K562 (cell line): ENCODE data around the gene ERICH6. TPM values are rescaled to one million over a fixed set of nuclear protein-coding genes. Genes with fewer than 3 reads are reported as not detected.
A peak's percentile ranks its signal among the peaks of the same experiment; 100 is the strongest.

Experiments
- ATAC-seq: fragments of 200-7000 bp; cut with Tn5 transposase; 3 replicates; pipeline ENCODE4 v1.9.1; 2020; ENCODE audit warnings: moderate library complexity
- BruUV-seq: library from RNA; stranded (reverse); fragments of 400-500 nt; replicated peaks from 2 replicates; lab custom pipeline; 2021; lab: Mats Ljungman, UMichigan
- CTCF ChIA-PET: fragments of 300-600 bp; formaldehyde crosslinking; extraction: SDS; loops from one replicate; lab custom pipeline; 2021; ENCODE audit warnings: low intra/inter-chr PET ratio; lab: Yijun Ruan, JAX
- POLR2A ChIA-PET: fragments of 300-600, 350-650 bp; sonication (Branson Sonifier 250); formaldehyde crosslinking; extraction: SDS; loops from one replicate; lab custom pipeline; 2021; ENCODE audit warnings: antibody characterized with exemption, inconsistent platforms; lab: Yijun Ruan, JAX
- DNase-seq, 4 experiments: peaks; one replicate each; pipeline versions ENCODE4 v3.0.0 to v3.0.0-alpha.2; 2011 to 2018; ENCODE audit warnings: low spot score in 3 of 4, mixed read lengths in 3 of 4; ENCODE audit errors: extremely low read depth in 1 of 4
- FAIRE-seq: peaks from 2 replicates; lab custom pipeline; 2011; peaks lifted over from hg19 to GRCh38; lab: Jason Lieb, UNC
- H2AFZ ChIP-seq: 2 replicates; pipeline ENCODE4 v1.6.0; 2011; ENCODE audit warnings: low read depth, low read length, control low read depth, inconsistent platforms
- H3K27ac ChIP-seq: fragments of 200-600 bp; 3 replicates; pipeline ENCODE4 v1.8.0; 2011; ENCODE audit warnings: low read depth, mild to moderate bottlenecking, control low read depth, inconsistent platforms, low read length, moderate library complexity, mixed read lengths; ENCODE audit errors: extremely low read depth
- H3K27me3 ChIP-seq, 2 experiments: fragments of 300-600 bp in 1 of 2; 2 replicates in 1 of 2; 3 replicates in 1 of 2; pipeline versions ENCODE4 v1.6.0 to v1.8.0; 2011; ENCODE audit warnings: inconsistent platforms in 2 of 2, low read length in 2 of 2, mild to moderate bottlenecking in 1 of 2, mixed read lengths in 1 of 2, moderate library complexity in 1 of 2; ENCODE audit not compliant: control insufficient read depth in 2 of 2, insufficient read depth in 2 of 2
- H3K36me3 ChIP-seq: fragments of 300-600 bp; 3 replicates; pipeline ENCODE4 v1.8.0; 2011; ENCODE audit warnings: mild to moderate bottlenecking, low read length, inconsistent platforms; ENCODE audit not compliant: control insufficient read depth, insufficient read depth
- H3K4me1 ChIP-seq, 2 experiments: fragments of 200-600 bp in 1 of 2; replicated peaks in 1 of 2; 2 replicates in 1 of 2; 3 replicates in 1 of 2; pipeline versions ENCODE4 v1.5.1 to v1.8.0; 2011; ENCODE audit warnings: inconsistent platforms in 2 of 2, low read length in 2 of 2, mild to moderate bottlenecking in 1 of 2, mixed read lengths in 1 of 2, moderate library complexity in 1 of 2; ENCODE audit not compliant: control insufficient read depth in 2 of 2, insufficient read depth in 2 of 2
- H3K4me2 ChIP-seq: 2 replicates; pipeline ENCODE4 v1.6.1; 2011; ENCODE audit warnings: low read length, control low read depth, inconsistent platforms, mixed read lengths; ENCODE audit not compliant: insufficient read depth
- H3K4me3 ChIP-seq: fragments of 200-600 bp; sonication (generic), shearing (Covaris generic); 2 replicates; pipeline ENCODE4 v1.5.1; 2016; ENCODE audit warnings: control low read depth, inconsistent platforms
- H3K79me2 ChIP-seq: fragments of 200-600 bp; 3 replicates; pipeline ENCODE4 v1.8.0; 2011; ENCODE audit warnings: low read length, inconsistent platforms; ENCODE audit not compliant: control insufficient read depth, insufficient read depth
- H3K9ac ChIP-seq, 2 experiments: 2 replicates each; pipeline versions ENCODE4 v1.6.0 to v1.6.1; 2011; ENCODE audit warnings: low read depth in 2 of 2, low read length in 2 of 2, control low read depth in 1 of 2, inconsistent platforms in 1 of 2, mild to moderate bottlenecking in 1 of 2, mixed read lengths in 1 of 2; ENCODE audit not compliant: insufficient read depth in 1 of 2
- H3K9me1 ChIP-seq: one replicate; pipeline ENCODE4 v1.6.0; 2011; ENCODE audit warnings: inconsistent platforms, mild to moderate bottlenecking, low read length, moderate library complexity; ENCODE audit not compliant: control insufficient read depth, insufficient read depth
- H3K9me3 ChIP-seq: replicated peaks from 2 replicates; pipeline ENCODE4 v1.5.1; 2011; ENCODE audit warnings: low read depth, low read length, inconsistent platforms; ENCODE audit not compliant: control insufficient read depth, insufficient read depth
- H4K20me1 ChIP-seq: replicated peaks from 2 replicates; pipeline ENCODE4 v1.6.1; 2011; ENCODE audit warnings: low read length, inconsistent platforms, mixed read lengths; ENCODE audit not compliant: control insufficient read depth, insufficient read depth
- ATF3 ChIP-seq, 2 experiments: fragments of 450-650 bp in 1 of 2; sonication (generic) in 1 of 2; formaldehyde crosslinking in 1 of 2; IDR thresholded peaks in 1 of 2; conservative IDR thresholded peaks in 1 of 2; 2 replicates each; pipeline versions ENCODE4 v1.6.1 to v1.8.1; 2016 to 2023; ENCODE audit warnings: mild to moderate bottlenecking in 2 of 2, moderate library complexity in 2 of 2, inconsistent platforms in 1 of 2, missing genetic modification reagents in 1 of 2
- CBFA2T3 ChIP-seq: fragments of 450-650 bp; IDR thresholded peaks from 2 replicates; pipeline ENCODE4 v1.6.1; 2017
- CHCHD3 ChIP-seq: fragments of 250-450 bp; sonication (Bioruptor Pico); IDR thresholded peaks from 2 replicates; pipeline ENCODE4 v2.1.2; 2022; ENCODE audit warnings: mild to moderate bottlenecking
- CXXC5 ChIP-seq: fragments of 250-450 bp; sonication (Bioruptor Pico); IDR thresholded peaks from 2 replicates; pipeline ENCODE4 v1.8.0; 2022; ENCODE audit warnings: inconsistent platforms, mild to moderate bottlenecking, moderate library complexity
- DPF2 ChIP-seq: fragments of 450-650 bp; IDR thresholded peaks from 2 replicates; pipeline ENCODE4 v1.6.1; 2016
- ELF1 ChIP-seq: fragments of 200-800 bp; sonication (Bioruptor generic); IDR thresholded peaks from 2 replicates; pipeline ENCODE4 v1.6.1; 2016; ENCODE audit warnings: missing genetic modification characterization, missing compliant biosample characterization
- FOXJ2 ChIP-seq: fragments of 200-800 bp; sonication (Bioruptor generic); IDR thresholded peaks from 2 replicates; pipeline ENCODE4 v1.6.1; 2016; ENCODE audit warnings: missing genetic modification characterization, missing compliant biosample characterization
- HNRNPUL1 ChIP-seq: fragments of 200-400 bp; formaldehyde crosslinking; IDR thresholded peaks from 2 replicates; pipeline ENCODE4 v1.6.1; 2017; ENCODE audit warnings: low read length
- ILK ChIP-seq: fragments of 450-650 bp; IDR thresholded peaks from 2 replicates; pipeline ENCODE4 v1.6.1; 2016; ENCODE audit warnings: missing genetic modification characterization, low read depth, mild to moderate bottlenecking, missing compliant biosample characterization, moderate library complexity, borderline replicate concordance
- MAFF ChIP-seq: IDR thresholded peaks from 2 replicates; pipeline ENCODE4 v1.6.1; 2012; ENCODE audit warnings: low read length, improper control_type of control experiment
- NFE2L1 ChIP-seq: fragments of 450-650 bp; IDR thresholded peaks from 2 replicates; pipeline ENCODE4 v1.6.1; 2016; ENCODE audit warnings: missing genetic modification characterization, low read depth, mild to moderate bottlenecking, missing compliant biosample characterization, moderate library complexity, borderline replicate concordance
- POLR2AphosphoS2 ChIP-seq: IDR thresholded peaks from 2 replicates; pipeline ENCODE4 v1.6.1; 2012; ENCODE audit warnings: low read length, improper control_type of control experiment
- PRPF4 ChIP-seq: fragments of 200-400 bp; formaldehyde crosslinking; IDR thresholded peaks from one replicate; pipeline ENCODE4 v1.6.1; 2017; ENCODE audit warnings: low read length, low read depth, mild to moderate bottlenecking; ENCODE audit not compliant: insufficient read depth, poor library complexity, severe bottlenecking
- RAD51 ChIP-seq: fragments of 450-650 bp; IDR thresholded peaks from 2 replicates; pipeline ENCODE4 v1.7.1; 2016; ENCODE audit warnings: low read depth, mild to moderate bottlenecking, borderline replicate concordance
- SMARCA4 ChIP-seq: fragments of 450-650 bp; IDR thresholded peaks from 2 replicates; pipeline ENCODE4 v1.6.1; 2016
- SMARCE1 ChIP-seq: fragments of 450-650 bp; IDR thresholded peaks from 2 replicates; pipeline ENCODE4 v1.7.1; 2016; ENCODE audit warnings: mild to moderate bottlenecking
- SOX6 ChIP-seq: fragments of 450-650 bp; IDR thresholded peaks from 2 replicates; pipeline ENCODE4 v1.6.1; 2014; ENCODE audit warnings: mild to moderate bottlenecking
- SREBF2 ChIP-seq: sonication (generic); formaldehyde crosslinking; IDR thresholded peaks from 2 replicates; pipeline ENCODE4 v1.4.0; 2020; ENCODE audit warnings: mild to moderate bottlenecking, missing genetic modification reagents
- SUPT5H ChIP-seq: fragments of 450-650 bp; IDR thresholded peaks from 2 replicates; pipeline ENCODE4 v1.6.1; 2016
- TEAD4 ChIP-seq, 2 experiments: sonication (generic) in 1 of 2; formaldehyde crosslinking in 1 of 2; IDR thresholded peaks; 2 replicates each; pipeline versions ENCODE4 v1.6.1 to v1.8.0; 2012 to 2022; ENCODE audit warnings: borderline replicate concordance in 1 of 2, inconsistent platforms in 1 of 2, low read length in 1 of 2, mild to moderate bottlenecking in 1 of 2, missing genetic modification reagents in 1 of 2
- WGBS: fragments of 100-300 bp; shearing (Covaris generic); methylation state at CpG from one replicate; pipeline ENCODE4 v1.1.6; 2016; ENCODE audit warnings: low coverage, mixed read lengths; ENCODE audit not compliant: insufficient coverage; ENCODE audit errors: missing lambda C conversion rate; 5-methylcytosine and 5-hydroxymethylcytosine counted together
- in situ Hi-C: fragments of 300-500 bp; cut with MboI; formaldehyde crosslinking; loops from 4 replicates; pipeline ENCODE4 v1.15.0; 2018; ENCODE audit warnings: inconsistent platforms, mixed read lengths
- intact Hi-C: fragments of 100-400 bp; cut with micrococcal nuclease; formaldehyde crosslinking; loops from 2 replicates; pipeline ENCODE4 v1.14.2; 2022
- polyA plus RNA-seq, 8 experiments: library from polyadenylated mRNA; depleted of rRNA in 4 of 8; stranded (reverse) in 5 of 8; unstranded in 3 of 8; fragments of >200 nt; fragmentation: Nextera tagmentation in 2 of 8; fragmentation: Illumina TruSeq in 1 of 8; extraction: Ambion mirVana in 2 of 8; extraction: Trizol in 1 of 8; gene quantifications; 2 replicates each; pipeline versions ENCODE4 v1.2.1 to v1.2.3, GENCODE V29; 2011 to 2014; ENCODE audit warnings: inconsistent platforms in 1 of 8, missing spikeins in 1 of 8
- total RNA-seq, 7 experiments: library from RNA; depleted of rRNA in 6 of 7; stranded (reverse); fragments of >200 nt in 6 of 7; fragmentation: Illumina TruSeq in 2 of 7; extraction: Trizol in 2 of 7; gene quantifications; 2 replicates each; pipeline versions ENCODE4 v1.2.1 to v1.2.3, GENCODE V29; 2011 to 2021; ENCODE audit warnings: low replicate concordance in 1 of 7
- TF ChIP-seq, protein P1 (sequence below): fragments of 250-450 bp; sonication (Bioruptor Pico); IDR thresholded peaks from 2 replicates; pipeline ENCODE4 v1.4.0; 2020; ENCODE audit warnings: borderline replicate concordance

Gene ERICH6
- total and polyA plus RNA-seq, 9 of the 15 experiments (the other 6 are each of a cell fraction or from before 2014, with no cell fraction given), result not detected

DNA sequence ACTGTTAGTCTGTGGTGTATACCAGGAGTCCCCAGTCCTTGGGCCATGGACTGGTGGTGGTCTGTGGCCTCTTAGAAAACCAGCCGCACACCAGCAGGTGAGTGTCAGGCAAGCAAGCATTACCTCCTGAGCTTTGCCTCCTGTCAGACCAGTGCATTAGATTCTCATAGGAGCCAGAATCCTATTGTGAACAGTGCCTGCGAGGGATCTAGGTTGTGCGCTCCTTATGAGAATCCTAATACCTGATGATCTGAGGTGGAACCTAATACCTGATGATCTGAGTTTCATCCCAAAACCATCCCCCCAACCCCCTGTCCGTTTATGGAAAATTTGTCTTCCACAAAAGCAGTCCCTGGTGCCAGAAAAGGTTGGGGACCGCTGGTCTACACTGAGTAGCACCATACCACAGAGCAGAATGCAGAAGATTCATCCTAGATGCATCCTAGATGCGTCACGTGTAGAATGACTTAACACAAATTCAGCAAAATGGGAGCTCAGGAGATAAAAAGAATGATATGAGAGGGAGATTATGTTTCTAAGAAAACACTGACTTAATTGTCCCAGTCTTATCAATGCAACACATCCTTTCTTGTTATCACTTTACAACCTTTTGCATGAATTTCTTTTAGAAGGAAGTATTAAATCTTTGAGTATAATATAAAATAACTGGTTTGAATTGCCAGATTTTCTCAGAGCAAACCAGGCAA is 72.1 kb downstream of the ERICH6 start:
- no peaks in the 10 kb centered on the region for H4K20me1 ChIP-seq
- no peaks in the 10 kb centered on the region for H3K9me3 ChIP-seq
- no peaks in the 10 kb centered on the region for H3K9me1 ChIP-seq
- H3K79me2 ChIP-seq, result no peaks in the 10 kb centered on the region
- ATAC-seq (peak; percentile 66), DNase-seq (peak in 2 of 4 experiments; percentile 29 to 54), FAIRE-seq (peak; percentile 59)
- 41% methylated on average over 7 of the region's 7 CpGs for WGBS
- H3K4me2 ChIP-seq, result no peak overlapping the region
- no peak overlapping the region for H3K27ac ChIP-seq
- no peaks in the 10 kb centered on the region for H3K27me3 ChIP-seq
- POLR2A ChIA-PET, result interaction anchor here (0.6 to 1.4 kb wide), 4 partner anchors 12 to 87 kb away, joined by 4 read pairs; no protein-coding TSS in a partner anchor
- intact Hi-C loops (no loop called here), in situ Hi-C loops (no loop called here)
- CTCF ChIA-PET, result interaction anchor here (0.5 kb wide), 1 partner anchor 1887 kb away, joined by 3 read pairs; no protein-coding TSS in a partner anchor
- peaks cover 38% of the 10 kb centered on the region for H3K36me3 ChIP-seq
- no peak overlapping the region; a peak in 1 of 4 replicates for H3K9ac ChIP-seq
- no peak overlapping the region for H3K4me3 ChIP-seq
- no TSS peak for BruUV-seq
- peaks cover 3 to 26% of the 10 kb centered on the region in 2 experiments; a peak in 3 of 5 replicates for H3K4me1 ChIP-seq
- H2AFZ ChIP-seq, result no peak overlapping the region
- TF ChIP-seq SREBF2 (CRISPR knock-in tag) (no peak), SMARCA4 (peak; percentile 69), TEAD4 (IDR thresholded peaks at IDR 0.05; ENCODE audit: low read length) (peak; percentile 78), TEAD4 (CRISPR knock-in tag; IDR thresholded peaks at IDR 0.05; ENCODE audit: borderline replicate concordance) (no peak), SUPT5H (0 out of 2 replicates have a peak, but pooled peaks have one; percentile 36), RAD51 (peak; percentile 67), CBFA2T3 (peak; percentile 68), HNRNPUL1 (no peak), POLR2AphosphoS2 (peak; percentile 66; the same call in 1 of the 2 replicates), ATF3 (IDR thresholded peaks at IDR 0.05) (peak; percentile 22; the same call in 1 of the 2 replicates), ATF3 (CRISPR knock-in tag; conservative IDR thresholded peaks at IDR 0.05) (no peak), CXXC5 (CRISPR knock-in tag) (0 out of 2 replicates have a peak, but pooled peaks have one; percentile 18), CHCHD3 (CRISPR knock-in tag) (no peak), PRPF4 (no peak), ILK (tag) (no peak), NFE2L1 (tag) (0 out of 2 replicates have a peak, but pooled peaks have one; percentile 11), ELF1 (tag) (no peak), DPF2 (peak; percentile 77), MAFF (peak; percentile 66; the same call in 1 of the 2 replicates), FOXJ2 (tag) (peak; percentile 77; the same call in 1 of the 2 replicates), SOX6 (peak; percentile 95), SMARCE1 (peak; percentile 81; the same call in 1 of the 2 replicates)
- TF ChIP-seq, protein P1, sequence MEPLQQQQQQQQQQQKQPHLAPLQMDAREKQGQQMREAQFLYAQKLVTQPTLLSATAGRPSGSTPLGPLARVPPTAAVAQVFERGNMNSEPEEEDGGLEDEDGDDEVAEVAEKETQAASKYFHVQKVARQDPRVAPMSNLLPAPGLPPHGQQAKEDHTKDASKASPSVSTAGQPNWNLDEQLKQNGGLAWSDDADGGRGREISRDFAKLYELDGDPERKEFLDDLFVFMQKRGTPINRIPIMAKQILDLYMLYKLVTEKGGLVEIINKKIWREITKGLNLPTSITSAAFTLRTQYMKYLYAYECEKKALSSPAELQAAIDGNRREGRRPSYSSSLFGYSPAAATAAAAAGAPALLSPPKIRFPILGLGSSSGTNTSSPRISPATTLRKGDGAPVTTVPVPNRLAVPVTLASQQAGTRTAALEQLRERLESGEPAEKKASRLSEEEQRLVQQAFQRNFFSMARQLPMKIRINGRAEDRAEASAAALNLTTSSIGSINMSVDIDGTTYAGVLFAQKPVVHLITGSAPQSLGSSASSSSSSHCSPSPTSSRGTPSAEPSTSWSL (CRISPR knock-in tag), result no peak
